HG03139 (cell line): Measurements from ENCODE around the gene PACRG.
A peak's percentile ranks its signal among the peaks of the same experiment; 100 is the strongest.

ENCODE experiments used
- ATAC-seq: cut with Tn5 transposase; IDR thresholded peaks from one replicate; pipeline ENCODE4 v1.9.1; 2021; ENCODE audit not compliant: unreplicated experiment

Gene PACRG

DNA sequence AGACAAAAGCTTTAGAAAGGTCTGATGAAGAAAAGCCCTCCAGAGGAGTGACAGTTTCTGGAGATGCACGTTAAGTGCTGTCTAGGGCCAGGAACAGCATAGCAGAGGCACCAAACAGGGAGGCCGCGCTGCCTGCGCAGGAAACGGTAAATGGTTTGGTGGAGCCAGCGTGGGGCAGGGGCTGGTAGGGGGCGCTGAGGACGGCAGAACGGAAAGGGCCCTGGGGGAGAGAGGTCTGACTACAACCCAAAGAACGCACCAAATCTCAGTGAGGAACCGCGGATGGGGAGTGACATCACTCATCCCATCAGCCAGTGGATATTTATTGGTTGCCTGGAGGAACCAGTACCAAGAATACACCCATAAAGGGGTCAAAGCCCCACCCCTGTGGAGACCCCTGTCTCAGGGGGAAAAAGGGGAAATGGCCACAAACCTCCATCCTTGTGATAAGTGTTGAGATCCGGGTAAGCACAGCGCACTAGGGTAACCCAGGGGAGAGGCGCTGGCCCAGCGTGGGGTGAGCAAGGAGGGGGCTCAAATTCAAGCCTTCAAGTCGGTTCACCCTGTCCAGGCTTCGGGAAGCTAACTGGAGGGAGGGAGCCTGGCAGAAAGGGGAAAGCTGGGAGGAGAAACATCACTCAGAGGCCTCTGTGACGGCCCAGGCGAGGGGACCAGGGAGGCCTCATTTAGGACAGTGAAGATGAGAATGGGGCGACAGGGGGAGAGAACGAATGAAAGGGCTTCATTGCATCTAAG, 437.6 kb downstream of the PACRG start:
- no peak for ATAC-seq

GRCh38 chr6:163165922-163166321, 438.1 kb downstream of the PACRG start:
- ATAC-seq: no peak

DNA sequence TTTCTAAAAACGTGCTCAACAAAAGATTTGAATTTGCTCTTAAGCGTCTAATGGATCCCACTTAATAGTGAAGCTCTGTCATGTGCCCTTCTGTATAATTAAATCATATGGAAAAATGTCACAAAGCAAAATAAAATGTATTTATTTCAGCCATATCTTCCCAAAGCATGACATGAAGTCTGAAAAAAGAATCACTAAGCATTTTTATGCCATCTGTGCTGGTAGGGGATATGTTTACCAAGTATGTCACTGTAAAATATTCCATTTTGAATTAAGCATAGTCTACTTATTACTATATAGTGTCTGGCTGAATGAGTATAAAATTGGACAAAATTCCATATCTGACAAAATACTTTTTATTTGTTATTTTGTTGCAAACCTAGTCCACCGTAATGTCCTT, 438.7 kb downstream of the PACRG start:
- no peak for ATAC-seq

DNA sequence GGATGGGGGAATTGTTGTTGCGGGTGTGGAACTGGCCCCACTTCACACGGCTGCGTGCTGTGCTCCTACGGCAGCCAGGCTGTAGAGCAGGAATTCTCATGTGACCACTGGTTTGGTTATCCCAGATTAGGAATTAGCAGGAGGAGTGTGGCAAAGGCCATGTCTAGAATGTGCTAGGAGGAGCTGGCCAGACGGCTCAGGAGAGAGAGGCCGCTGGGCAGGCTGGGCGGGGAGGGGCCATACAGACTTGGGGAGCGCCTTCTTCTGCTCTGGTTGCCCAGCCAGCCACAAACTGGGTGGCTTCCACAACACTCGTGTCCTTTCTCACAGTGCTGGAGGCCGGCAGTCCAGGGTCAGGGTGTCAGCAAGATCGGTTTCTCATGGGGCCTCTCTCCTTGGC, 441.7 kb downstream of the PACRG start:
- ATAC-seq: no peak

- peak; percentile 89 for ATAC-seq
These were observed 442.6 kb downstream of the PACRG start for GRCh38 chr6:163170294-163170883.

DNA sequence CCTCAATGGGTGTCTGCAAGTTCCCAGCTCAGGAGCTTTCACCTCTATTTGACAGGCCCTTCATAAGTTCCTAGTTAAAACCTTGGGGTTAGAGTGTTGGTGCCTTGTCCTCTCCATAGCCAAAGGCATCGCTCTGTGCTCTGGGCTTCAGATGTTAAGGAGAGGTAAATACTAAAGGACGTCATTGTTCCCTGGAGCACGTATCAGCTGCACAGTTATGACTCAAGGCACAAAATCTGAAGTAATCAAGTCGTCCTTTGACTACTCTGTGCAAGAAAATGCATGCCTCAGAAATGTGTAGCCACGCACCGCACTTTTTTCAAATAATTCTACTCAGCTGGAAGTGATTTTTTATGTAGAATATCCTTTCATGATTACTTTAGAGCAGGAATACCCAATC, 446.0 kb downstream of the PACRG start:
- ATAC-seq: no peak

DNA sequence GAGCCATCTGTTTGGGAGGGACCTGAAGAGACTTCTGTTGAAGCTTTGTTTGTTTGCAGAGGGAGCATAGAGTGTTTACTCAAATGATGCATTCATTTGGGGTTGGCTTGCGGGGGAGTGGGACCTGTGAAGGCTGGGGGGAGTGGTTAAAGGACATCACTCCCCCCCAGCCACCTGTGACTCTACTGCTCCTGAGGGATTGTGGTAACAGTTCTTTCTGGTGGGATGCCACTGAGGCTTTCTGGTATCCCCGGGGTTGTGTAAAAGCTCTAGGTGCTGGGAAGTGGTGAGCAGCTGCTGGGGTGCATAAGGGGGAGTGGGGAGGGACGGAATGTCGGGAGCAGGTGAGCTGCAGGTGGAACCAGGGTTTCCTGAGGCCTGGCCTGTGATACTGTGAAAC, 447.5 kb downstream of the PACRG start:
- ATAC-seq: no peak

DNA sequence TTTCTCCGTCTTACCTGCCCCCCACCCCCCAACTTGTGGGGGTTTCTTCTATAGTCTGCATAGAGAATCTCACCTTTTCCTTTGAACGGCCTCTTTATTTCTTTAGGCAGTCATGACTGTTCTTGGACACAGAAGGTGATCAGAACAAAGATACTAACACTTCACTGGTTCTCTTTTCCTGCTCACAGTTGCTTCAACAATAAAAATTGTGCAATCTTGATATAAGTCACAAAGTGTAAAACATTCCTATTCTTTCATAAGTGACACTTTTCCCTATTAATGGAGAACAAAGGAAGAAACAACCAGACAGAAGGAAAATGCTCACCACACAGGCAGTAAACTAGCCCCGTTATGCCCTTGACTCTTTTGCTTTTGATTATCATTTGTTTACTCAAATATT, 448.3 kb downstream of the PACRG start:
- ATAC-seq: no peak

- no peak for ATAC-seq
These were observed 449.2 kb downstream of the PACRG start for GRCh38 chr6:163177007-163177406.

DNA sequence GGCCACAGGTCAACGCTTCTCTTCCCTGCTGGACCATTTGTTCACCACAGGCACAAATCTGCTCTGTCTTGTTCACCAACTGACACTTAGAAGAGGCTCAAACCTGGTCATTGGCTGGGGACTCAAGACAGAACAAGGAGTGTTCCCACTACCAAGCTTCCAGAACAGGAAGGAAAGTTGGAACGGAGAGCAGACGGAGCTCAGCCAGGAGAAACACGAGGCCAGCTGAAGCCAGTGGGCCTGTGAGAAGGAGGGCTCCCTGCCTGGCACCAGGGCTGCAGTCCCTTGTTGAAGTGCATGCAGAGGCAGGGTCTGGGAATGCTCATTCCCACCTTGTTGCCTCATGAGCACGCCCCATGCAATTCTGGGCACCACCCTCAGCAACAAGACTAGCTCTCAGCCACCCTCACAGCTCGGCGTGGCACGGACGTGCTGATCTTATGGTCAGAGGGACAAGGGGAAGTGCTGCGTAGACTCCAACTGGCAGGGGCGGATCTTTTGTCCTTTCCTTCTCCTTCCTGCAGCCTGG, 450.2 kb downstream of the PACRG start:
- ATAC-seq: no peak

GRCh38 chr6:163179061-163179460, 451.3 kb downstream of the PACRG start:
- ATAC-seq: no peak

GRCh38 chr6:163179721-163180120, 451.9 kb downstream of the PACRG start:
- ATAC-seq: no peak

DNA sequence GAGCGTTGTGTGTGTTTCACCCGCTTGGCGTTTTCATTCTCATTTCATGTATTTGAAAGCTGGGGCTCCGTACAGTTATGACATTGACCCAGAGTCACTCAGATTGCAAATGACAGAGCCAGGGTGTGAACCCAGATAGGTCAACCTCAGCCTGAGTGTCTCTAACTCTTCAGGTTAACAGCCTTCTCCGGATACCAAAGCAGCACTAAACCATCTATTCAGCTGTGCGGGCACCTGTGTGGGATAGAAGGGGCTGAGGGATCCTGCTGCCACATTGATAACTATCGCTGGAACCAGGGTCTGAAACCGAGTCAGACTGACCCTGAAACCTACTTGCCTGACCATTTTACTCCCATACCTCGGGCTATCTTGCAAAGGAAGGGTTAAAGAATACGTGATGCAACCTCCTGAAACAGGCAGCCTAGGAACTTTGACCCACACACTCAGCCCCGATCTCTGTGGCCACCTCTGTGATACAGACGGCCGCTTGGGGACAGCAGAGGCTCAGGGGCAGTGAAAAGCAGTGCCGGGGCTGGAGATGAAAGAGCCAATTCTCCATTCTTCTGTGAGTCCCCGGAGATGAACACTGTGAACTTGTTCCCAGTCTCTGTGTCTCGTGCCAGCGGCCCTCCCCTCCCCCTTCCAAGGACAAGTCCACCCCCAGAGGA, 453.2 kb downstream of the PACRG start:
- no peak for ATAC-seq

- no peak for ATAC-seq
These were observed 453.9 kb downstream of the PACRG start for GRCh38 chr6:163181666-163182180.

GRCh38 chr6:163182696-163183095, 454.9 kb downstream of the PACRG start:
- ATAC-seq: no peak

- ATAC-seq: no peak
These were observed 456.0 kb downstream of the PACRG start for GRCh38 chr6:163183806-163184205.

DNA sequence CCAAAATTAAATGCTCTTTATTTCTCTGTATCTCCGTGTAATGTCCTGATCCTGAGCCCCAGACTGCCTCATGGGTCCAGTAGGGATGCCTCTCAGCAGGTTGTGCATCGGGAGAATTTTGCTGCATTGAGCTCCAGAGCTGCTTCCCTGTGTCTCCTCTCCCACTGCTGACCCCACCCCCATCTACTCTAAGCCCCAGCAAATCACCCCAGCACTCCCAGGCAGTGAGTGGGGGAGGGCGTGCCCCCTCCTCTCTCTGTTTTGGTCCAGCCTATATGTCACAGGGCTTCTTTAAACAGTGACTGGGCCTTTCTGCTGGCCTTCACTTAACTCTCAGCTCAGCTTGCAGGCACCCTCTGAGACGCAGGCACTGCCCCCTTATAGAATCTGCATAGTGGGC, 458.0 kb downstream of the PACRG start:
- ATAC-seq: no peak

DNA sequence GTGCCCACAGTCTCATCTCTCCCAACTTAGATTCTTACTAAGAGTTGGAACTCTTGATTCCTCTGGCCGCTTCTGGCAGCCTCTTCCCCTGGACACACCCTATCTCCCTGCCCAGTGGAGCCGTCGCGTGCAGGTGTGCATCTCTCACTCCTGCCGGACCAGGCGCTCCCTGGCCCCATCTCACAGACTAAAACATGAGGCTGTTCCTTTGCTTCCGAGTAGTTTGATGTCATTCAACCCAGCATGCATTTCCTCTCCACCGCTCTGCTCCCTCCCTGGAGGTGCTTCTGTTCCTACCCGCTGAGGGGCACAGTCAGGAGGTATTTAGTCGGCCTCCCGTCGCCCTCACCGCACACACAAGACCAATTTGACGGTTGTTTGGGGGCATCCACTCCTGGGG, 458.8 kb downstream of the PACRG start:
- ATAC-seq: no peak

GRCh38 chr6:163187201-163187600, 459.4 kb downstream of the PACRG start:
- ATAC-seq: no peak

- ATAC-seq: no peak
These were observed 459.8 kb downstream of the PACRG start for GRCh38 chr6:163187606-163188005.

DNA sequence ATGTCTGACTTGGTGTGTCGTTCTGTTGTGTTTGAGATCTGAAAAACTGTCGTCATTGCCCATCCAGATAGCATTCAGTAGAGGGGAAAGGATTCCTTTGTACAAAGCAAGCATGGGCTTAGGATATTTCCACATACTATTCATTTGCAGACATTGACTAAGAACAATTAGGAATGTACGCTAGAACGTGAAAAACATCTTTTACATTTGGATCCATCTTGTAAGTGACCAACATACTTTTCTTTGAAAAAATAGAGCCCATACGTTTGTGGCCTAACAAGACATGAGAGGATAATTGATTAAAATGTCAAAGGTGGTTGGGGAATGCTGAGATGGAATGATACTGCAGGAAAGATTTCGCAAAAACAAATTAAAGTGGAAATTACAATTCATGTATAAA, 461.0 kb downstream of the PACRG start:
- no peak for ATAC-seq

- no peak for ATAC-seq
These were observed 461.8 kb downstream of the PACRG start for GRCh38 chr6:163189609-163190008.
